ENCODE measurements around the gene EPS8L3. TPM values are rescaled to one million over a fixed set of nuclear protein-coding genes. Genes with fewer than 3 reads are reported as not detected.

Gene EPS8L3
- polyA plus RNA-seq, 1 donor from 2014 or later = not detected

GRCh38 chr1:109728870-109729269 lies 34.9 kb downstream of the EPS8L3 start:
- no peak overlapping the region for H3K27ac ChIP-seq (ENCODE audit: low read length)
- no peak for TF ChIP-seq RAD21 (conservative IDR thresholded peaks at IDR 0.05)
- TF ChIP-seq REST (IDR thresholded peaks at IDR 0.05; ENCODE audit: borderline replicate concordance) = no peak
- TF ChIP-seq MXI1 (conservative IDR thresholded peaks at IDR 0.05; ENCODE audit: poor library complexity, severe bottlenecking) = no peak
- TF ChIP-seq EZH2 (IDR thresholded peaks at IDR 0.05; ENCODE audit: borderline replicate concordance, insufficient read depth, low read length, poor library complexity, severe bottlenecking) = no peak
- TF ChIP-seq EP300 (conservative IDR thresholded peaks at IDR 0.05; ENCODE audit: poor library complexity, severe bottlenecking) = no peak
- TF ChIP-seq SMC3 (conservative IDR thresholded peaks at IDR 0.05; ENCODE audit: poor library complexity) = no peak
- no peak for TF ChIP-seq POLR2AphosphoS5 (IDR thresholded peaks at IDR 0.05)
- no peak for TF ChIP-seq CTCF (IDR thresholded peaks at IDR 0.05; ENCODE audit: poor library complexity, severe bottlenecking)
- TF ChIP-seq TAF1 (IDR thresholded peaks at IDR 0.05; ENCODE audit: low read depth) = no peak
- no peaks in the 10 kb centered on the region for H3K9me2 ChIP-seq (ENCODE audit: insufficient read depth, low read length)
- no peak overlapping the region for H2AFZ ChIP-seq (ENCODE audit: low read depth, low read length)
- no peaks in the 10 kb centered on the region for H3K9me3 ChIP-seq (ENCODE audit: low read length)
- no peaks in the 10 kb centered on the region for H3F3A ChIP-seq (ENCODE audit: insufficient read depth, low read length, poor library complexity, severe bottlenecking)
- no peak overlapping the region for H3K4me2 ChIP-seq (ENCODE audit: low read length)
- no peaks in the 10 kb centered on the region for H3K79me2 ChIP-seq (replicated peaks; ENCODE audit: insufficient read depth, low read length)
- no peak overlapping the region for H3K4me3 ChIP-seq (ENCODE audit: low read length)
- H3K36me3 ChIP-seq (ENCODE audit: insufficient read depth, low read length) = no peaks in the 10 kb centered on the region
- no peak overlapping the region for H3K9ac ChIP-seq (ENCODE audit: low read length)
- H4K20me1 ChIP-seq (ENCODE audit: insufficient read depth) = no peaks in the 10 kb centered on the region
- H3K27me3 ChIP-seq (ENCODE audit: insufficient read depth, low read depth, low read length) = no peaks in the 10 kb centered on the region

GRCh38 chr1:109726728-109727373 lies 36.9 kb downstream of the EPS8L3 start:
- H3K9me3 ChIP-seq (ENCODE audit: low read length) = no peaks in the 10 kb centered on the region
- no peaks in the 10 kb centered on the region for H3K9me2 ChIP-seq (ENCODE audit: insufficient read depth, low read length)
- H3K36me3 ChIP-seq (ENCODE audit: insufficient read depth, low read length) = no peaks in the 10 kb centered on the region
- TF ChIP-seq EP300 (conservative IDR thresholded peaks at IDR 0.05; ENCODE audit: poor library complexity, severe bottlenecking) = no peak
- TF ChIP-seq SMC3 (conservative IDR thresholded peaks at IDR 0.05; ENCODE audit: poor library complexity) = no peak
- TF ChIP-seq REST (IDR thresholded peaks at IDR 0.05; ENCODE audit: borderline replicate concordance) = no peak
- TF ChIP-seq CTCF (IDR thresholded peaks at IDR 0.05; ENCODE audit: poor library complexity, severe bottlenecking) = no peak
- TF ChIP-seq RAD21 (conservative IDR thresholded peaks at IDR 0.05) = no peak
- TF ChIP-seq POLR2AphosphoS5 (IDR thresholded peaks at IDR 0.05) = no peak
- TF ChIP-seq EZH2 (IDR thresholded peaks at IDR 0.05; ENCODE audit: borderline replicate concordance, insufficient read depth, low read length, poor library complexity, severe bottlenecking) = no peak
- no peak for TF ChIP-seq TAF1 (IDR thresholded peaks at IDR 0.05; ENCODE audit: low read depth)
- no peak for TF ChIP-seq MXI1 (conservative IDR thresholded peaks at IDR 0.05; ENCODE audit: poor library complexity, severe bottlenecking)
- H3K9ac ChIP-seq (ENCODE audit: low read length) = no peak overlapping the region
- H3K27me3 ChIP-seq (ENCODE audit: insufficient read depth, low read depth, low read length) = no peaks in the 10 kb centered on the region
- H3K27ac ChIP-seq (ENCODE audit: low read length) = no peak overlapping the region
- H3K79me2 ChIP-seq (replicated peaks; ENCODE audit: insufficient read depth, low read length) = no peaks in the 10 kb centered on the region
- no peak overlapping the region for H3K4me2 ChIP-seq (ENCODE audit: low read length)
- H2AFZ ChIP-seq (ENCODE audit: low read depth, low read length) = no peak overlapping the region
- no peak overlapping the region for H3K4me3 ChIP-seq (ENCODE audit: low read length)
- H4K20me1 ChIP-seq (ENCODE audit: insufficient read depth) = no peaks in the 10 kb centered on the region
- H3F3A ChIP-seq (ENCODE audit: insufficient read depth, low read length, poor library complexity, severe bottlenecking) = no peaks in the 10 kb centered on the region

Measured in neural cell (in vitro differentiated cells).